Fibroblast of skin of abdomen (primary cell): ENCODE results near the gene HDAC5.
"Not testable (repeated sequence)": the region's sequence is repeated elsewhere in the genome, so short reads cannot be mapped to it uniquely, and the experiment has no call there.

Experiments
- DNase-seq: peaks from one replicate; pipeline ENCODE4 v3.0.0-alpha.2; 2013

The HDAC5 gene

DNA sequence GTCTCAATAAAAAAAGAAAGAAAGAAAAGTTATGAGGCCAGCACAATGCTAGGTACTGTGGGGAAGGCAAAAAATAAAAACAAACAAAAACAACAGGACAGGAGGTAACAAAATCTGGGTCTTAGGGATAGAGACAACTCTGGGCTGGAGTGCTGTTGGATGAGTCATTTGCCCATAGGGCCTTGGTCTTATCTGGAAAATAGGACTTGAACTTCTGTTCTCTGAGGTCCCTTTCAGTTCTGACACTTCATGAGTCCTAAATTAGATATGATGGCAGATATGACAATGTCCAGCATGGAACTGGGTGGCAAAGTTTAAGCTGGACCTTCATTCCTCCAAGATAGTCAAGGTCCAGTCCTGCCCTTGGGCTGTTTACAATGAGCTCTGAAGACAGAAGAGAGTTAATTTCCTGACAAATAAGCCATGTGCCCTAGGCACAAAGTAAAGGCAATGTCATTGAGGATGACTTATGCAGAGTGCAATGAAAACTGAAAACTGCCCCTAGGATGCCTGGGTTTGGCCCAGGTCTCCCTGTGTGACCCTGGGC lies 8.9 kb upstream of the HDAC5 start:
- DNase-seq, result no peak

DNA sequence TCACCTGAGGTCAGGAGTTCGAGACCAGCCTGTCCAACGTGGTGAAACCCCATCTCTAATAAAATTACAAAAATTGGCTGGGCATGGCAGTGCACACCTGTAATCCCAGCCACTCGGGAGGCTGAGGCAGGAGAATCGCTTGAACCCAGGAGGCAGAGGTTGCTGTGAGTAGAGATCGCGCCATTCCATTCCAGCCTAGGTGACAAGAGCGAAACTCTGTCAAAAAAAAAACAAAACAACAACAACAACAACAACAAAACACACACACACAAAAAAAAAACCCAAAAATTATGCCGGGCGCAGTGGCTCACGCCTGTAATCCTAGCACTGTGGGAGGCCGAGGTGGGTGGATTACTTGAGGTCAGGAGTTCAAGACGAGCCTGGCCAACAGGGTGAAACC lies 7.9 kb upstream of the HDAC5 start:
- DNase-seq, result not testable (repeated sequence)

DNA sequence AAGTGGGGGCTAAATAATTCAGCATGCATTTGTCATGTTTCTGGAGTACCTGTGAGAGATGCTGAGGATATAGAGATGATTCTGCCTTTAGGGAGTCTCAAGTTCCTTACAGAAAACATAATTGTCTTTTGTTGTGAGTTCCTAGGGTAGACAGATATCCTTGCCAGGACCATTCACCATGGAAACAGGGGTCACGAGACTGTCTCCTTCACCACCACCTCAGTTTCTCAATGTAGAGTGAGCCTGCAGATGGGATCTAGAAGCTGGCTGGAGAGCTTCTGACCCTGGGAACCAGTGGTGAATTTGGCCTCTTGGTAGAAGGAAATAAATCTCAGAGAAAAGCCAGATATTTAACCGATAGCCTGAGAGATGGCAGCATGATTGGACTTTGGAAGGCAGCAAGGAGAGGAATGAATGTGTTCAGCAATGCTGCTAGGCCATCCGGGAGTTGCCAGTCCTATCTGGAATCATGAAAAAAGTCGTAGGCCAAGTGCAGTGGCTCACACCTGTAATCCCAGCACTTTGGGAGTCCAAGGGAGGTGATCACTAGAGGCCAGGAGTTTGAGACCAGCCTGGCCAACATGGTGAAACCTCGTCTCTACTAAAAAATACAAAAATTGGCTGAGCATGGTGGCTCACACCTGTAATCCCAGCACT lies 7.4 kb upstream of the HDAC5 start:
- no peak for DNase-seq

DNA sequence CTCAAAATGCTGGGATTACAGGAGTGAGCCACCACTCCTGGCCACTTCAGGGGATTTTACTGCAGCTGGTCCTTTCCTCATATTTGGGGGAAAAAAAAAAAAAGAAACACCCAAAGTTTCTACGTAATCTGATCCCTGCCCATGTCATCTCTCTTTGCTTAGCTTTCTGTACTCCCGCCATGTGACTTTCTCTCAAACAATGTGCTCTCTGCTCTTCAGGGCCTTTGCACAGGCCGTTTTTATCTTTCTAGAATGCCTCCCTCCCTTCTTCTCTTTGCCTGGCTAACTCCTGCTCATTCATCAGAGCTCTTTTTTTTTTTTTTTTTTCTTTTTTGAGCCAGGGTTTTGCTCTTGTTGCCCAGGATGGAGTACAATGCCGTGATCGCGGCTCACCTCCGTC lies 4.9 kb upstream of the HDAC5 start:
- DNase-seq, result no peak

DNA sequence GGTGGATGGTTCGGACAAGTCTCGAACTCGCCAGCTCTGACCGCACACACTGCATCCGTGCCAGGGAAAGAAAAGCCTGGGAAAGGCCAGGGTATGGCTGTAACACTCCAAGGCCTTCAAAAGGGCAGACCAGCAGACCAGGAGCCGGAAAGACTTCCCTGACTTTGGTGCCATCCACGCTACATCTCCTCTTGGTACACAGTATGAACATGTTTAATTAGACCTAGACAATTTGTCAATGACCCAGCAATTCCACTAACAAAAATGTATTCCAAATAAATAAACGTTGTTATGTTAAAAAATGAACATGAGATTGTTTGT lies 637 bp upstream of the HDAC5 start:
- DNase-seq, result no peak

DNA sequence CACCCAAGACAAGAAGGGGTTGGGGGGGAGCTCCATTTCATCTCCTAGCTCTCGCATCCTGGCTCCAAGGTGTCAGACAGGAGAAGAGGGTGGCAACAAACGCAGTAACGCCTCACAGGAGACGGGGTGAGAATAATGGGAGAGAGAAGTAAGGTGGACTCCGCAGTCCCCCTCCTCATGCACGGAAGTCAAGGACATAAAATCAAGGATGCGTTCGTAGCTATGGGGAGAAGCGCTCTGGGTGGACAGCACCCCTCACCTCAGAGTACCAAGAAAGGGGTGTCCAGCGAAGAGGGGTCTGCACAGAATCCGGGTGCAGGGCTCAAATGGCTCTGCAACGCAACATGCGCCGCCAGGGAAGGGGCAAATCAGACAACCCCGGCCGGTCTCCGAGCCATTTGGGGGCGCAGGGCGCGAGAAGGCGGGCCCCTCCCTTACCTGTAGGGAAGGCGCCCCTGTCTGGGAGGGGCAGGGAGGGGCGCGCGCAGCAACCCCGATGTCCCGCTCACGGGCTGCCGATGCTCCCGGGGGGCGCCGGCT lies 555 bp downstream of the HDAC5 start:
- DNase-seq, result no peak

DNA sequence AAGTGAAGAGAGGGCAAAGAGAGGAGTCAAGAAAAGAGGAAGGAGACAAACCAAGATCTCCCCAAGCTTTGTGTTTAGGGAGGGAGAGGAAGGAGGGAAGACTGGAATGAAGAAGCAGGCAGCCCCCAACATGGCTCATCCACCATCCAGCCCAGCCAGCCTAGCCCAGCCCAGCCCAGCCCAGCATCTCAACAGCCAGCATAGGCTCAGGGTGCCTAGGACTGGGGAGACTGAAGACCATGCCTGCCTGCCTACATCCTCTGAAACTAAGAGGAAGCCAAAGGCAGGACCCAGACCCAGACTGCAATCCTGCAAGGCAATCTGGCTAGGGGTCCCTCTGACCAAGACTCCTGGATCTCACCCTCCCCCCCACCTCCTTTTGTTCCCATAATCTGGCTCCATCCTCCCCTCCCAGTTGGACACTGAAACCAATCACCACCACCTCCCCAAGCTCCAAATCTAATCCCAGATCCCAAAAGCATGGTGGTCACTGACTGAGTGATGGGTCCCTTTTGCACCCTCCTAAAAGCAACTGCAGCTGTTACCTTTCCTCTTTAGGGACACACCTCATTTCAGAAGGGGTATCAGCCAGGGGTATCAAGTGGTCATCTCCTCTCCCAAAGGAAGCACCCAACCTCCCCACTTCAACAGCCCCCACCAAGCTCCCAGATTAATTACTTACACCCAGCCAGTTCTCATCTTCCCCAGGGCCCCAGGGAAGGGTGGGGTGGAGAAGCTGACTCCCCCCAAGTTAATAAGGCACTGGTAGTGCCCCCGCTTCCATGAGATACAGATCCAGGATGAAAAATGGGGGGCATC lies 1.2 kb downstream of the HDAC5 start:
- no peak for DNase-seq

DNA sequence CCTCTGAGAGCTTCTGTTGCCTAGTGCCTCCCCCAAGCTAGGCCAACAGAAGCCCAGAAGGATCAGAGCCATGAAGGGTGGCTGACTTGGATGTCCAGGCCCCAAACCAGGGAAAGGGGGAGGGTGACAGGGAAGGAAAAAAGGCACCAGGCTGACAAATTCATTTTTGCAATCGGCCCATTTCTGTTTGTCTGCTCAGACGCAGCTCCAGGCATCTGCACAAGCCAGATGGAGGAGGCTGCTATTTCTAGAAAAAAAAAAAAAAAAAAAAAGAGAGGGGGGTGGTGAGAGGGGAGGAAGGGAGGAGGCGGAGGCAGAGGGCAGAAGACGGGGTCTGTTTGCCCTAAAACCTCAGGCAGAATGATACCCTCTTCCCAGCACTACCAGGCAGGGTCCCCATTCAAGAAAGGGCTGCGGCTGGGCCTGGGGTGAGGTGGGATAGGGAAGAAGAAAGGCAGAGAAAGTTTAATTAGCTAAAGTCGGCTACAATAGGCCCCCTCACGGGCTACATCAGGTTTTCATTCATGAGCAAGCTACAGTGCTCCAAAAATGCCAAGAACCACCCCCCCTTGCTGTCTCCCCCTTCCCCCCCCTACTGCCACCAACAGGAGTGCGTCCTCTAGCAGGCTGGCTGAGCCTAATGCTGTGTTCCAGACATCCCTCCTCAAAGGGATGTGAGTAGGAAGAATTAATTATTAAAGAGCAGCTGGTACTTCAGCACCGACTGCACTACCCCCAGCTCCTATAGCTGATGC lies 2.4 kb downstream of the HDAC5 start:
- no peak for DNase-seq

DNA sequence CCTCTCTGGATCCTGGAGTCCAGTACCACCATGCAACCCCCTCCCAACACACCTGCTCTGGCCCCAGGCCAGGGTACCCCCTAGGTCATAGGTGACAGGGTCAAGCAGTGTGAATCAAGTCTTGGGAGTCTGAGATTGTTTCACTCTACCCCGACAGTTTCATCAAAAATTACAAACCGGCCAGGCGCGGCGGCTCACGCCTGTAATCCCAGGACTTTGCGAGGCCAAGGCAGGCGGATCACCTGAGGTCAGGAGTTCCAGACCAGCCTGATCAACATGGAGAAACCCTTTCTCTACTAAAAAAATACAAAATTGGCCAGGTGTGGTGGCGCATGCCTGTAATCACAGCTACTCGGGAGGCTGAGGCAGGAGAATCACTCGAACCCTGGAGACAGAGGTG lies 3.2 kb downstream of the HDAC5 start:
- DNase-seq, result not testable (repeated sequence)

DNA sequence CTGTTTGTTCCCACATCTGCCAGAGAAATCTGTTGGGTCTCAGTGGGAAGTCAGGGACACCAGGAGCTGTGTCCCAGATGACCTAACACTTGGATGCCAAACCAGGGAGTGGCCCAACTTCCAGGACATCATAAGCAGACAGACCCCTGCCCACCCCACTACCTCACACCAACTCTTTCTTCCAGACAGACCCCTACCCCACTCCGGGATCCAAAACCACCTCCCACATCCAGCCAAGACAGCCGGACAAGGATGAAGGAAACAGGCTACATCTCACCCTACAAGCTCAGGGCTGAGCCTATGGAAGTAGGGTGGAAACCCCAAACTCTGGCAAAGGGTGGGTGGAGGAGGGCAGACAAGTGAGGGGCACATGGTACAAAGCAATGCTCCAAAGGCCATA lies 3.6 kb downstream of the HDAC5 start:
- no peak for DNase-seq

DNA sequence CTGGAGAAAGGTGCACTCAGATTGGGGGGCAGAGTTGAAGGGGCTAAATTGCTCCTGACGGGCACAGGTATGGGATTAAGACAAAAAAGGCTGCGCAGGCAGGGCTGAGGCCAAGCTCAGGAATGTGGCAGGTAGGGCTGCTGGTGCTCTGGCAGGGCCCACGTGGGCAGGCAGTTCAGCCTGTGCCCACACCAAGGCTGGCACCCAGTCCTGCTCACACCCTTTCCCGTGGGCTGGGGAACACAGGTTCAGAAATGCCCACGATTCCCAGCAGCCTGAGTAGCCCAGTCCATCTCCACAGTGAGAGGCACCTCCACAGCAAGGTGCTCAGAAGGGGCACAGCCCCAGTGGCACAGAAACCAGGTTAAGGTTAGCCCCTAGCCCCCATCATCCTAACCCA lies 4.4 kb downstream of the HDAC5 start:
- no peak for DNase-seq

DNA sequence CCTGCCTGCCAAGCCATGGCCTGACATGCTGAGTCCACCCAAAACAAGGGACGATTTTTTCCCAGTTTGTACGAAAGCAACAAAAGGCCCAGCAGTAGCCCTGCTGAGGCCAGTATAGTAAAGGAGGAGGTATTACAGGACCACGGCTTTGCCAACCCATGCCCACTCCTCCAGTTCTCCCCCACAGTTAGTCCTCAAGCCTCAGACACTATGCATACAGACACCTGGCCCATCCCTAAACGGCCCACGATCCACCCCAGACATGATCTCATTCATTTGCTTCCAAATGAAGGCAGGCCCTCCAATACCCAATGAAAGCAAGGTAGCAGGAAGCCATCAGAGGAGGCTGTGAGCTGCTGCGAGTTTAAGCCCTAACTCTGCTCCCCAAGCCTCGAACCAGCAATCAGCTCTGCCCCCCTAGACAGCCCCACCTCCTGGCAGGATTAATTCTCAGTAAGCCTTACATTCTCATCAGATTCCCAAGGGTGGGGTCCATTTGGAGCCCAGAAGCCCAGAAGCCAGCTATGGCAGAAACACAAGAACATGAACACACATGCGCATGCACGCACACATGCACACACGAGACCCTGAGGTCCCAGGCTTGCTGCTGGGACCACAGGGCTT lies 4.9 kb downstream of the HDAC5 start:
- no peak for DNase-seq

DNA sequence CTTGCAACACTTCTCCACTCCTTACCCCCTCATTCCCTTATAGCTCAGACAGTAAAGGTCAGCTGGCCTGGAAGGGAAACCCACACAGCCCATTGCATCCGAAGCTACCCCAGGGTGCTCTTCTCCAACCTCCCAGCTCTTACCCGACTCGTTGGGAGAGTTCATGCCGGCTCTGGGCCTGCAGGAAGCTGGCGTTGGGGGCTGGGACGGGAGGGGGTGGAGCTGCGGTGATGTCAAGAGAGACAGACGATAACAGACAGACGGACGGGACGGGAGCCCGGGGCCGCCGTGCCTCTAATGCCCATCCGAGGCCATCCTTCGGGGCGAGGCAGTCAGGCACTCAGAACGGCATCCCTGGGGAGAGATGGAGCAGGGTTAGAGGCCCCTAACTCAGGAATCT lies 6.1 kb downstream of the HDAC5 start:
- DNase-seq, result no peak

DNA sequence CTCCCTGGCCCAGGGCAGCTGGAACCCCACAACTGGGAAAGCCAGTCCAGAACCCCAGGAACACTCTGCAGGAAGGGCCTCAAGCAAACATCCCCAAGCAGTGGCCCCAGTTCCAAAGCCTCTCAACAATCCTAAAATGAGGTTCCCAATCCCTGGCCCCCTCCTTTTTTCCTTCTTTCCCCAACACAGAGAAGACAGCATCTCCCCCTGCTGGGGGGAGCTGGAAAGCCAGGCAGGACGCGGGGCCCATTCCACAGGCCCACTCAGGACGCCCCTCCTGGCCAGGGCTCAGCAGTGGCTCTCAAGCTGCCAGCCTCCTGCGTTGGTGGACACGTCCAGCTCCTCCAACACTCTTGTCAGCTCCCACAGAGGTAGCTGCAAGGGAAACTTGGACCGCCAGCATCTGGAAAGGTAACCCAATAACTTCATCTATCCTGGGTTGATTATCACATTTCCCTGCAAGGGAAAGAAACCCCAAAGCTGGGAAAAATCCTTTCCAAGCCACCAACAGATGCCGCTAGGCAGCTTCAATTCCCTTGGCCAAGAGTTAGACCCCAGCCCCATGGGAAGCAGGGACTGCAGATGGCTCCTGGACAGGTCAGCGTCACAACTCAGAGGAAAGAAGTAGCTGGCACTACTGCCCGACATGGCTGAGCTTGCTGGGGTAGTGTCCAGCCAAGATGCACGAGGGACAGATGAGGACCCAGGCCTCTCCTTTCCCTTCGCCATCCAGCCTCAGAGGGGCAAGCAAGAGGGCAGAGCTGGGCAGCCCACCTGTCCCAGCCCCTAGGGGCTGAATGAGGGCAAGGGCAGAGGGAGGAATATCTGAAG lies 7.6 kb downstream of the HDAC5 start:
- DNase-seq, result peak; percentile 31

DNA sequence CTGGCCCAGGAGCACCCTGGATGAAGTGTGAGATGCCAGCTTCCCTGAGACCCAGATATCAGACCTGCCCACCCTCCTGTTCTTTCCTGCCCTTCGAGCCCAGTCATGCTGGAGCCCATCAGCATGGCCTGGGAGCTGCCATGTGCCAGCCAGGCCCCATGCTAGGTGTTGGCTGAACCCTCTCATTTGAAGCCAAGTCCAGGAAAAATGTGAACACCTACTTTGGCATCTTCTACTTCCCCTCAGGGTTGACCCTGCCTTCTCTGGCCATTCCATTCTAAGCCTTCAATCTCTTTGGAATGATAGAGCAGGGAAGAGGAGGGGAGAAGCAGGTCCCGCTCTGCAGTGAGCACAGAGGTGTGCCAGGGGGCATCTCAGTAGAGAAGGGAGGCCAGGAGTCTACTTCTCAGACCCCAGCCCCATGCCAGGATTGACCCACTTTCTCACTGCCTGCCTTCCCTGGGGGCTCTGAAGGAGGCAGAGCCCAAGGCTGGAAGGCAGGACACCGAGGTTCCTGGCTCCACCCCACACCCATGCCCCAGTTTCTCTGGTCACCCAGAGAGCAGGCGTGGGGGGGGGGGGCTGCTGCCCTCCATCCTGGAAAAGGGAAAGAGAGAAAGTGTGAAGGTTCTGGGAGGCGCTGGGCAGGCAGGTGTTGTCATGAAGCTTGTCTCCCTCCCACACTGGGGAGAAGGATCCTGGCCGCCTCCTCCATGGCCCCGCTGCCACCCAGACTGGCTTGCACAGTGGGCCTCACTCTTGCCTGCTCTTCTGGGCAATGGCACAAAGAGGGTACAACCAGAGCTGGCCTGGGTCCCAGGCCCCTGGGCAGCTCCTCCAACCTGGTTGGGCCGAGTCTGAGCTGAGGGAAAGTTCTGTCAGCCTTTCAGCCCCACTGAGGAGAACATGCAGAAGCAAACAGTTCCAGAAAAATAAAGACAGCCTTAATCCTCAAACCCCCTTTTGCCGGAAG lies 9.3 kb downstream of the HDAC5 start:
- DNase-seq, result no peak

DNA sequence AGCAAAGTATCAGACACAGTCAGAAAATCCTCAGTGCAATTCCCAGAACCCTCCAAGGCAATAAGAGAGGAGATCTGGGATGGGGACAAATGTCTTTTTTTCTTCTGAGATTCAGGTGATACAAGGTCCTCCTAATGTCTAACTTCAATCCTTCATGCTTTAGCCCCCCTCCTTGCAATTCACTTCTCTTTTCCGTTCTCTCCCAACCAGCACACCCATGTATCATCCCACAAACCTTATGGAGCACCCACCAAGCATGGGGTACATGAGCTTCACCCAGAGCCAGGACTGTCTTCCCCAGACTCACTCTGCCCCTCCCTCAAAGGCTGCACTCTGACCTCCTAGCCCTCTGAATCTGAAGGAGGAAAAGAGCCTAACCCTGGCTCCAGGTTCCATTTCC lies 10.1 kb downstream of the HDAC5 start:
- no peak for DNase-seq

DNA sequence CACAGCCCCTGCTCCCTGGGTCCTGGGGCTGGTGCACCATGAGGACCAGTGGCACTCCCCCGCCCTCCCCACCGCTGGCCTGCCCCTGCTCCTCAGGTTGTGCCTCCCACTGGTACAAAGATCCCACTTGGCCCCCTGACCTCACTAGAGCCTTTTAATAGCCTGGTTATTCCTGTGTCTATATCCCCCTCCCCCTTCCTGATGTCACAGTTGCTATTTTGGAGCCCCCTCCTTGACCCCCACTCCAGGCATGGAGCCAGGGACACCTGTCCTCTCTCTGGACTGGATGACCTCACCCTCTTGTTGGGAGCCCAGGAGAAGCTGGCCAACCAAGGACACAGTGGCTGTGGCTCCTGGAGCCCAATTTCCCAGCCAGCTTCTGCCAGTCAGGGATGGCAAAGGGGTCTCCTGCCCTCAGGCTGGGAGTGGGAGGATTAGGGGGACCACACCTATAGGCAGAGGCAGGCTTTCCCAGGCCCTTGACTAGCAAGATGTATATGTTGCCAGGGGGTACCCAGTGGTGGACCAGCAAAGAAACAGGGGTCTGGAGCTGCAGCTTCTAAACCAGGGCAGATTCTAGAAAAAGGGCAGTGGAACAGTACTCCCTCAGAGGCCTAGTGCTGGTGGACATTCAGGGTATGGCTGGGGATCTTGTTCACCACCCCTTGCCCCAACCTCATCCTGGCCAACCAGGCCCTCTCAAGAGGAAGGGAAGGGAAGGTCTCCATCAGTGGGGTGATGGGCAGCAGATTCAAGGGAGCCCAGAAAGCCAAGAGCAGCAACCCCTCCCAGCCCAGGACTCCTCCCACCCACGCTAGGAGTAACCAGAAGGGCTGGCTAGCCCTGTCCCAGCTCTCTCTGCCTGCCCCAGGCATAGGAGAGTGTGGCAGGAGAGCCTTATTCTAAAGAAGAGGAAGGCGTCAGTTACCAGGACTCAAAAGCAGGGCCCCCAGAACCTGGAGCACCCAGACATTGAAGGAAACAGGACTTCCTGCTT lies 10.9 kb downstream of the HDAC5 start:
- DNase-seq, result no peak

DNA sequence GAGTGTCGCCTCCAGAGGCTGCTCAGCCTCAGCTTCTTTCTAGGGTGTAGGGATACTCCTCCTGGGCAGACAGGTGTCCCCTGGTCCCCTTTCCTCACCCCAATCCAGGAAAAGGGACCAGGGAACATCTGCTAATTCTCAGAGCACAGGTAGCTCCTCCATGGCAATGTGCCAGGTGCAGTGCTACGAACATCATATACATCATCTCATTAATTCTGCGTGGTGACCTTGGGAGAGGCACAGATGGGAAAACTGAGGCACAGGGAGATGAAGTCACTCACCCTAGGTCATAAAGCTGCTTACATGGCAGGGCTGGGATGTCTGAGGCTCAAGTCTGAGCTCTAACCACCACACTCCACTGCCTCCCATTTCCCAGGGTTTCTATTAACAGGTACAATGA lies 11.7 kb downstream of the HDAC5 start:
- no peak for DNase-seq
